Gastroesophageal sphincter (tissue), 3 donors: Measurements from ENCODE around the gene NIP7.

Experiments
- POLR2A ChIP-seq, 2 donors: fragments of 450-650 bp; IDR thresholded peaks; one replicate each; pipeline ENCODE4 v1.6.1; 2017; ENCODE audit warnings: antibody characterized with exemption in 2 of 2, mild to moderate bottlenecking in 2 of 2, moderate library complexity in 1 of 2
- TF ChIP-seq, protein P1 (sequence below), 4 experiments: fragments of 200-600 bp in 2 of 4; fragments of 450-650 bp in 2 of 4; sonication (generic) in 1 of 4; IDR thresholded peaks; one replicate each; pipeline ENCODE4 v1.5.1; 2017 to 2019; ENCODE audit warnings: antibody characterized with exemption in 4 of 4, mild to moderate bottlenecking in 2 of 4, moderate library complexity in 2 of 4

DNA sequence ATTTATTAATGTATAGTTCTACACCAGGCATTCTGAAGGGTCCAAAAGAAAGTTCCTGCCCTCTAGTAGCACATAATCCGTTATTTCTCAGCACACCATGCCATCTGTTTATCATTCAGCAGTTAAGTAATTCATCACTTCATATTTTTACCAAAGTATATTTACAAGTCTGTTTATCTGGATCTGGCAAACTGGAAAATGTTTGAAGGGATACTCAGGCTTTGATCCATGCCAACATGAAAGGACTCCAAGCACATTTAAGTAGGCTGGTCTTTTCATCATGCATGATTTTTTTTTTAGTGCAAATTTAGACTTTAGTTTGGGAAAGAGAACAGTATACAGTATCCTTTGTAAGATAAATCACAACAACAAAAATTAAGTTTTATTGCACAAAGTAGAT is 32.5 kb upstream of the NIP7 start:
- TF ChIP-seq POLR2A (IDR thresholded peaks at IDR 0.05) = no peak
- TF ChIP-seq, protein P1, sequence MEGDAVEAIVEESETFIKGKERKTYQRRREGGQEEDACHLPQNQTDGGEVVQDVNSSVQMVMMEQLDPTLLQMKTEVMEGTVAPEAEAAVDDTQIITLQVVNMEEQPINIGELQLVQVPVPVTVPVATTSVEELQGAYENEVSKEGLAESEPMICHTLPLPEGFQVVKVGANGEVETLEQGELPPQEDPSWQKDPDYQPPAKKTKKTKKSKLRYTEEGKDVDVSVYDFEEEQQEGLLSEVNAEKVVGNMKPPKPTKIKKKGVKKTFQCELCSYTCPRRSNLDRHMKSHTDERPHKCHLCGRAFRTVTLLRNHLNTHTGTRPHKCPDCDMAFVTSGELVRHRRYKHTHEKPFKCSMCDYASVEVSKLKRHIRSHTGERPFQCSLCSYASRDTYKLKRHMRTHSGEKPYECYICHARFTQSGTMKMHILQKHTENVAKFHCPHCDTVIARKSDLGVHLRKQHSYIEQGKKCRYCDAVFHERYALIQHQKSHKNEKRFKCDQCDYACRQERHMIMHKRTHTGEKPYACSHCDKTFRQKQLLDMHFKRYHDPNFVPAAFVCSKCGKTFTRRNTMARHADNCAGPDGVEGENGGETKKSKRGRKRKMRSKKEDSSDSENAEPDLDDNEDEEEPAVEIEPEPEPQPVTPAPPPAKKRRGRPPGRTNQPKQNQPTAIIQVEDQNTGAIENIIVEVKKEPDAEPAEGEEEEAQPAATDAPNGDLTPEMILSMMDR (IDR thresholded peaks at IDR 0.05) = no peak
